HepG2 (cell line): ENCODE measurements around the gene PHRF1. TPM values are rescaled to one million over a fixed set of nuclear protein-coding genes. Genes with fewer than 3 reads are reported as not detected.
A peak's percentile ranks its signal among the peaks of the same experiment; 100 is the strongest.

Experiments
- ASH2L ChIP-seq: fragments of 300-600, 200-600 bp; sonication (generic); IDR thresholded peaks from 2 replicates; pipeline ENCODE4 v1.7.0; 2017; ENCODE audit warnings: low read depth, mild to moderate bottlenecking, moderate library complexity, mixed read lengths, low read length; ENCODE audit not compliant: insufficient read length
- DPF2 ChIP-seq: sonication (generic); formaldehyde crosslinking; IDR thresholded peaks from 2 replicates; pipeline ENCODE4 v1.4.0; 2020; ENCODE audit warnings: mild to moderate bottlenecking, low read depth, missing genetic modification reagents, borderline replicate concordance
- HNF4A ChIP-seq: sonication (generic); formaldehyde crosslinking; IDR thresholded peaks from 2 replicates; pipeline ENCODE4 v1.4.0; 2020; ENCODE audit warnings: missing genetic modification reagents
- KLF6 ChIP-seq: IDR thresholded peaks from 2 replicates; pipeline ENCODE4 v1.8.0; 2016; ENCODE audit warnings: missing biosample characterization, missing genetic modification reagents
- PRMT3 ChIP-seq: sonication (generic); formaldehyde crosslinking; IDR thresholded peaks from 2 replicates; pipeline ENCODE4 v1.8.1; 2022; ENCODE audit warnings: low read depth, mild to moderate bottlenecking, moderate library complexity, missing genetic modification reagents, borderline replicate concordance
- RFXANK ChIP-seq: IDR thresholded peaks from 2 replicates; pipeline ENCODE4 v1.6.1; 2016
- TBP ChIP-seq: sonication (generic); formaldehyde crosslinking; IDR thresholded peaks from 2 replicates; pipeline ENCODE4 v1.5.0; 2020; ENCODE audit warnings: missing genetic modification reagents
- TCF12 ChIP-seq, 2 experiments: fragments of 450-650 bp in 1 of 2; sonication (generic) in 1 of 2; formaldehyde crosslinking in 1 of 2; IDR thresholded peaks; 2 replicates each; pipeline versions ENCODE4 v1.6.1 to v1.8.0; 2017 to 2022; ENCODE audit warnings: antibody characterized with exemption in 1 of 2, mild to moderate bottlenecking in 1 of 2, missing genetic modification reagents in 1 of 2, moderate library complexity in 1 of 2
- ZNF672 ChIP-seq: sonication (generic); formaldehyde crosslinking; IDR thresholded peaks from 2 replicates; pipeline ENCODE4 v1.8.1; 2022; ENCODE audit warnings: missing genetic modification reagents
- ZNF878 ChIP-seq: sonication (generic); formaldehyde crosslinking; IDR thresholded peaks from 2 replicates; pipeline ENCODE4 v1.8.1; 2023; ENCODE audit warnings: mild to moderate bottlenecking, missing genetic modification reagents, moderate library complexity
- polyA plus RNA-seq, 8 experiments: library from polyadenylated mRNA; depleted of rRNA in 3 of 8; stranded (reverse) in 7 of 8; unstranded in 1 of 8; fragments of >200 nt; fragmentation: Illumina TruSeq in 4 of 8; extraction: Trizol in 4 of 8; gene quantifications; 2 replicates each; pipeline versions ENCODE4 v1.2.1 to v1.2.3, GENCODE V29; 2011 to 2016; ENCODE audit warnings: low read depth in 4 of 8, missing spikeins in 1 of 8, mixed read lengths in 1 of 8; ENCODE audit not compliant: insufficient read depth in 1 of 8
- total RNA-seq, 5 experiments: library from RNA; depleted of rRNA; stranded (reverse); fragments of >200 nt; fragmentation: Illumina TruSeq; extraction: Trizol; gene quantifications; 2 replicates each; pipeline ENCODE4 v1.2.3, GENCODE V29; 2016; ENCODE audit warnings: low read depth in 1 of 5
- TF ChIP-seq, protein P1 (sequence below): sonication (generic); formaldehyde crosslinking; IDR thresholded peaks from 2 replicates; pipeline ENCODE4 v1.9.0; 2021; ENCODE audit warnings: missing genetic modification reagents, mild to moderate bottlenecking, borderline replicate concordance
- TF ChIP-seq, protein P2 (sequence below): sonication (generic); formaldehyde crosslinking; conservative IDR thresholded peaks from 2 replicates; pipeline ENCODE4 v1.4.0; 2020; ENCODE audit warnings: missing genetic modification reagents
- TF ChIP-seq, protein P3 (sequence below): sonication (generic); formaldehyde crosslinking; IDR thresholded peaks from 2 replicates; pipeline ENCODE4 v1.4.0; 2020; ENCODE audit warnings: missing genetic modification reagents
- TF ChIP-seq, protein P4 (sequence below): sonication (generic); formaldehyde crosslinking; IDR thresholded peaks from 2 replicates; pipeline ENCODE4 v1.5.0; 2020; ENCODE audit warnings: mild to moderate bottlenecking, missing genetic modification reagents

PHRF1 gene
- total and polyA plus RNA-seq, 2 of the 13 experiments (the other 11 are each of a cell fraction or from before 2014, with no cell fraction given), result 8.2 to 16.7 TPM

DNA sequence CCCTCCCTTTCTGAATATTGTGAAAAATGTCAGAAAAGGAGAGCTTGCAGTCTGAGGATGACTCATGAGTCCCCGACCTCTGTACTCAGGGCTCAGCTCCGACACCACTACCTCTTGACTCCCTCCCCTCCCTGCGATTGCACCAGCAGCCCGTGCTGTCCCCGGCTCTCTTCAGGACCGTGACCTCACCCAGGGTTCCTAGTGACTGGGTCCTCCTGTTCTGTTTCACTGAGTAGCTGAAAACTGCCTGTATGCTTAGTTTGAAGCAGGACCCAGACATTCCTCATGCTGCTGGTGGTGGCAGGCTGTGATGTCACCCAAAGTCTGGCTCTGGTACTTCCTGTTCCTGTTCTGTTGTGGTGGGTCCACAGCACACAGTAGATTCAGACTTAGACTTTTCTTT is 11.7 kb downstream of the PHRF1 start (continued):
- TF ChIP-seq TCF12 (IDR thresholded peaks at IDR 0.05) (no peak), TCF12 (CRISPR knock-in tag; IDR thresholded peaks at IDR 0.05) (0 out of 2 replicates have a peak, but pooled peaks have one; percentile 31), PRMT3 (no peak), HNF4A (CRISPR knock-in tag) (peak; percentile 94), RFXANK (CRISPR knock-in tag) (no peak), TBP (no peak), ZNF672 (CRISPR knock-in tag) (no peak), KLF6 (CRISPR knock-in tag) (peak; percentile 59; the same call in 1 of the 2 replicates), DPF2 (peak; percentile 59; the same call in 1 of the 2 replicates), ASH2L (no peak), ZNF878 (CRISPR knock-in tag) (no peak)
- TF ChIP-seq, protein P1, sequence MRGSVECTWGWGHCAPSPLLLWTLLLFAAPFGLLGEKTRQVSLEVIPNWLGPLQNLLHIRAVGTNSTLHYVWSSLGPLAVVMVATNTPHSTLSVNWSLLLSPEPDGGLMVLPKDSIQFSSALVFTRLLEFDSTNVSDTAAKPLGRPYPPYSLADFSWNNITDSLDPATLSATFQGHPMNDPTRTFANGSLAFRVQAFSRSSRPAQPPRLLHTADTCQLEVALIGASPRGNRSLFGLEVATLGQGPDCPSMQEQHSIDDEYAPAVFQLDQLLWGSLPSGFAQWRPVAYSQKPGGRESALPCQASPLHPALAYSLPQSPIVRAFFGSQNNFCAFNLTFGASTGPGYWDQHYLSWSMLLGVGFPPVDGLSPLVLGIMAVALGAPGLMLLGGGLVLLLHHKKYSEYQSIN (CRISPR knock-in tag), result no peak
- TF ChIP-seq, protein P2, sequence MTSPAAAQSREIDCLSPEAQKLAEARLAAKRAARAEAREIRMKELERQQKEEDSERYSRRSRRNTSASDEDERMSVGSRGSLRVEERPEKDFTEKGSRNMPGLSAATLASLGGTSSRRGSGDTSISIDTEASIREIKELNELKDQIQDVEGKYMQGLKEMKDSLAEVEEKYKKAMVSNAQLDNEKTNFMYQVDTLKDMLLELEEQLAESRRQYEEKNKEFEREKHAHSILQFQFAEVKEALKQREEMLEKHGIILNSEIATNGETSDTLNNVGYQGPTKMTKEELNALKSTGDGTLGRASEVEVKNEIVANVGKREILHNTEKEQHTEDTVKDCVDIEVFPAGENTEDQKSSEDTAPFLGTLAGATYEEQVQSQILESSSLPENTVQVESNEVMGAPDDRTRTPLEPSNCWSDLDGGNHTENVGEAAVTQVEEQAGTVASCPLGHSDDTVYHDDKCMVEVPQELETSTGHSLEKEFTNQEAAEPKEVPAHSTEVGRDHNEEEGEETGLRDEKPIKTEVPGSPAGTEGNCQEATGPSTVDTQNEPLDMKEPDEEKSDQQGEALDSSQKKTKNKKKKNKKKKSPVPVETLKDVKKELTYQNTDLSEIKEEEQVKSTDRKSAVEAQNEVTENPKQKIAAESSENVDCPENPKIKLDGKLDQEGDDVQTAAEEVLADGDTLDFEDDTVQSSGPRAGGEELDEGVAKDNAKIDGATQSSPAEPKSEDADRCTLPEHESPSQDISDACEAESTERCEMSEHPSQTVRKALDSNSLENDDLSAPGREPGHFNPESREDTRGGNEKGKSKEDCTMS (CRISPR knock-in tag), result no peak
- TF ChIP-seq, protein P3, sequence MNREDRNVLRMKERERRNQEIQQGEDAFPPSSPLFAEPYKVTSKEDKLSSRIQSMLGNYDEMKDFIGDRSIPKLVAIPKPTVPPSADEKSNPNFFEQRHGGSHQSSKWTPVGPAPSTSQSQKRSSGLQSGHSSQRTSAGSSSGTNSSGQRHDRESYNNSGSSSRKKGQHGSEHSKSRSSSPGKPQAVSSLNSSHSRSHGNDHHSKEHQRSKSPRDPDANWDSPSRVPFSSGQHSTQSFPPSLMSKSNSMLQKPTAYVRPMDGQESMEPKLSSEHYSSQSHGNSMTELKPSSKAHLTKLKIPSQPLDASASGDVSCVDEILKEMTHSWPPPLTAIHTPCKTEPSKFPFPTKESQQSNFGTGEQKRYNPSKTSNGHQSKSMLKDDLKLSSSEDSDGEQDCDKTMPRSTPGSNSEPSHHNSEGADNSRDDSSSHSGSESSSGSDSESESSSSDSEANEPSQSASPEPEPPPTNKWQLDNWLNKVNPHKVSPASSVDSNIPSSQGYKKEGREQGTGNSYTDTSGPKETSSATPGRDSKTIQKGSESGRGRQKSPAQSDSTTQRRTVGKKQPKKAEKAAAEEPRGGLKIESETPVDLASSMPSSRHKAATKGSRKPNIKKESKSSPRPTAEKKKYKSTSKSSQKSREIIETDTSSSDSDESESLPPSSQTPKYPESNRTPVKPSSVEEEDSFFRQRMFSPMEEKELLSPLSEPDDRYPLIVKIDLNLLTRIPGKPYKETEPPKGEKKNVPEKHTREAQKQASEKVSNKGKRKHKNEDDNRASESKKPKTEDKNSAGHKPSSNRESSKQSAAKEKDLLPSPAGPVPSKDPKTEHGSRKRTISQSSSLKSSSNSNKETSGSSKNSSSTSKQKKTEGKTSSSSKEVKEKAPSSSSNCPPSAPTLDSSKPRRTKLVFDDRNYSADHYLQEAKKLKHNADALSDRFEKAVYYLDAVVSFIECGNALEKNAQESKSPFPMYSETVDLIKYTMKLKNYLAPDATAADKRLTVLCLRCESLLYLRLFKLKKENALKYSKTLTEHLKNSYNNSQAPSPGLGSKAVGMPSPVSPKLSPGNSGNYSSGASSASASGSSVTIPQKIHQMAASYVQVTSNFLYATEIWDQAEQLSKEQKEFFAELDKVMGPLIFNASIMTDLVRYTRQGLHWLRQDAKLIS, result no peak
- TF ChIP-seq, protein P4, sequence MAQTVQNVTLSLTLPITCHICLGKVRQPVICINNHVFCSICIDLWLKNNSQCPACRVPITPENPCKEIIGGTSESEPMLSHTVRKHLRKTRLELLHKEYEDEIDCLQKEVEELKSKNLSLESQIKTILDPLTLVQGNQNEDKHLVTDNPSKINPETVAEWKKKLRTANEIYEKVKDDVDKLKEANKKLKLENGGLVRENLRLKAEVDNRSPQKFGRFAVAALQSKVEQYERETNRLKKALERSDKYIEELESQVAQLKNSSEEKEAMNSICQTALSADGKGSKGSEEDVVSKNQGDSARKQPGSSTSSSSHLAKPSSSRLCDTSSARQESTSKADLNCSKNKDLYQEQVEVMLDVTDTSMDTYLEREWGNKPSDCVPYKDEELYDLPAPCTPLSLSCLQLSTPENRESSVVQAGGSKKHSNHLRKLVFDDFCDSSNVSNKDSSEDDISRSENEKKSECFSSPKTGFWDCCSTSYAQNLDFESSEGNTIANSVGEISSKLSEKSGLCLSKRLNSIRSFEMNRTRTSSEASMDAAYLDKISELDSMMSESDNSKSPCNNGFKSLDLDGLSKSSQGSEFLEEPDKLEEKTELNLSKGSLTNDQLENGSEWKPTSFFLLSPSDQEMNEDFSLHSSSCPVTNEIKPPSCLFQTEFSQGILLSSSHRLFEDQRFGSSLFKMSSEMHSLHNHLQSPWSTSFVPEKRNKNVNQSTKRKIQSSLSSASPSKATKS (CRISPR knock-in tag), result no peak
